SU-DHL-6 (cell line): ENCODE measurements around the gene HARBI1.

Experiments used
- EZH2phosphoT487 ChIP-seq: fragments of 200-600 bp; sonication (generic), shearing (Covaris generic); conservative IDR thresholded peaks from 2 replicates; pipeline ENCODE4 v1.6.1; 2018; ENCODE audit warnings: mild to moderate bottlenecking, antibody characterized with exemption, low read length, moderate library complexity, mixed read lengths
- TF ChIP-seq, protein P1 (sequence below): fragments of 200-600 bp; sonication (generic); IDR thresholded peaks from one replicate; pipeline ENCODE4 v1.5.1; 2017; ENCODE audit warnings: antibody characterized with exemption, mild to moderate bottlenecking, low read length, moderate library complexity; ENCODE audit not compliant: insufficient read depth, poor library complexity, severe bottlenecking

GRCh38 chr11:46562527-46562926, 54.5 kb downstream of the HARBI1 start:
- TF ChIP-seq, protein P1, sequence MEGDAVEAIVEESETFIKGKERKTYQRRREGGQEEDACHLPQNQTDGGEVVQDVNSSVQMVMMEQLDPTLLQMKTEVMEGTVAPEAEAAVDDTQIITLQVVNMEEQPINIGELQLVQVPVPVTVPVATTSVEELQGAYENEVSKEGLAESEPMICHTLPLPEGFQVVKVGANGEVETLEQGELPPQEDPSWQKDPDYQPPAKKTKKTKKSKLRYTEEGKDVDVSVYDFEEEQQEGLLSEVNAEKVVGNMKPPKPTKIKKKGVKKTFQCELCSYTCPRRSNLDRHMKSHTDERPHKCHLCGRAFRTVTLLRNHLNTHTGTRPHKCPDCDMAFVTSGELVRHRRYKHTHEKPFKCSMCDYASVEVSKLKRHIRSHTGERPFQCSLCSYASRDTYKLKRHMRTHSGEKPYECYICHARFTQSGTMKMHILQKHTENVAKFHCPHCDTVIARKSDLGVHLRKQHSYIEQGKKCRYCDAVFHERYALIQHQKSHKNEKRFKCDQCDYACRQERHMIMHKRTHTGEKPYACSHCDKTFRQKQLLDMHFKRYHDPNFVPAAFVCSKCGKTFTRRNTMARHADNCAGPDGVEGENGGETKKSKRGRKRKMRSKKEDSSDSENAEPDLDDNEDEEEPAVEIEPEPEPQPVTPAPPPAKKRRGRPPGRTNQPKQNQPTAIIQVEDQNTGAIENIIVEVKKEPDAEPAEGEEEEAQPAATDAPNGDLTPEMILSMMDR, result no peak
- TF ChIP-seq EZH2phosphoT487, result no peak
